AG09319 (cell line): ENCODE measurements around the gene POU6F2.

ENCODE experiments used
- DNase-seq: peaks from one replicate; pipeline ENCODE4 v3.0.0-alpha.2; 2010; ENCODE audit warnings: low read depth; ENCODE audit errors: extremely low read depth
- CTCF ChIP-seq: IDR thresholded peaks from 2 replicates; pipeline ENCODE4 v1.5.1; 2011; ENCODE audit warnings: low read depth, mild to moderate bottlenecking, inconsistent platforms, low read length, moderate library complexity

The POU6F2 gene

GRCh38 chr7:39125846-39126245 lies 148.1 kb downstream of the POU6F2 start:
- DNase-seq = no peak
- TF ChIP-seq CTCF = no peak

DNA sequence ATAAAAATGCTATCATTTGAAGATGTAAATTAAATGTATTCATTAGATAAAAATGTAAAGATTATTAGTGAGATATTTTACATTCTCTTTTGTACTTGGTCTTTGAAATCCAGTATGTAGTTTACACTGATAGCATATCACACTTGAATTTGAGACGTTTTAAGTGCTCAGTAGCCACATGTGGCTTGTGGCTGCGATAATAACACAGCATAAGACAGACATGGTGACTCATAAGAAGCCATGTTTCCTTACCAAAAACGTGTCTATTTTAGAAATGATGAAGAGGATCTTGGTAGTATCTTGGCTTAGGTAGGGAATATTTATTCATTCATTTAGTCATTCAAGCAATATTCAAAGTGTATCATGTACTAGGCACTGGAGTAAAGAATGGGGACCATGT lies 149.3 kb downstream of the POU6F2 start:
- no peak for TF ChIP-seq CTCF
- DNase-seq = no peak

DNA sequence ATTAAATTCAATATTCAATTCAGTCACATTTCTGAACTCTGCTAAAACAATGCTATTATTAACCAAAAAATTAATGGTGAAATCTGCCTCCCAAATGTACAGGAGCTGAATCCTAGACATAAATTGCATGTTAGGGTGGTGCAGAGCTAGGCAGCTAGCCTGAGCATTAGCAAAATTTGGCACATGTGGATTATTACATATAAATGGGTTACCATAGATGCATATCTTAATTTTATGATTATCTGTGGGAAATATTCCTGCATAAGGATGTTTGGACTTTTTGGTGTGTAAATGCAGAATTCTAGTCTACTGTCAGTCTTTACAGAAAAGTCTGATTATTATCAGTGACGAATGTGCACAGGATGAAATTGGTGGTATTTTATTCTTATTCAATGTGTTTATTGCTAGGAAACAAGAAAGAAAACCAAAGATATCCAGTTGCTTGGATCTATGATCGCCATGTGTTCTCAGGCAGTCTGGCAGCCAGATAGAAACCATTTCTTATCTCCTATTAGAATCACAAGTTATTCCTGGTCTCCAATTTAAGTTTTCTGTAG lies 150.7 kb downstream of the POU6F2 start:
- DNase-seq = no peak
- TF ChIP-seq CTCF = no peak

GRCh38 chr7:39130274-39130673 lies 152.6 kb downstream of the POU6F2 start:
- DNase-seq = no peak
- TF ChIP-seq CTCF = no peak

GRCh38 chr7:39130857-39131526 lies 153.3 kb downstream of the POU6F2 start:
- no peak for DNase-seq
- no peak for TF ChIP-seq CTCF

DNA sequence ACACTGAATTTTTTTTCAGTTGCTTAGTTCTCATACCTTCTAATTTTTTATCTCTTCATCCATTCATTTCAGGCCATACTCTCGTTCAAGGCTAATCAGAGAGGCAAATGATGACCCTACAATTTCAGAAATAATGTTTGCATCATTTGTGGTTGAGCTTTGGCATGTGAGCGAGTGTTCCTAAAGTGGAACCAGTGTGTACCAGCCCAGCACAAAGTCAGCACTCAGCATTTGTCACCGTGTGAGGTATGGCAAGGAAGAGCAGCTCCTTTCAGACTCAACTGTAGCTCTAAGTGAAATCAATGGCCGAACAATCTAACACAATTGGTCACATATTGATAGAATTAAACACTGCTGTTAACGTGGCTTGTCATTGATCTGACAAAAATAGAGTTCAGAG lies 154.6 kb downstream of the POU6F2 start:
- DNase-seq = no peak
- TF ChIP-seq CTCF = no peak

DNA sequence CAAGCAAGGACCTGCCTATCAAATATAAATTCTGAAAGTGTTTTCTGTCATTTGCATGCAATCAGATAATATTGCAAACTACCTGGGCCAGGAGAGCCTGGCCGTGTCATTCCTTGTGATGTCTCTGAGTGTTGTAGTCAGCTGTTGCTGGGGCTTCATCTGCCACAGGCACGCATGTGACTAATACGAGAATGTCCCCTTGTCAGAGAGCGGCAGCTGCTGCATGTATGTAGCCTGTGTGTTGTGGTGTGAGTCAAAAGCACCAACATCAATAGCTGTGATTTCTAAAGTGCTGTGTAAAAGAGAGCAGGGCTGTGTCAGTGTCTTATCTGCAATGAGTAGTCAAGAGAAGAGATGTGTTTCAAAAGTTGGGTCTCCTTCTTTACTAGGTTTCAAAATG lies 155.4 kb downstream of the POU6F2 start:
- DNase-seq = no peak
- no peak for TF ChIP-seq CTCF
